ENCODE results near the gene SNRPD1.

DNA sequence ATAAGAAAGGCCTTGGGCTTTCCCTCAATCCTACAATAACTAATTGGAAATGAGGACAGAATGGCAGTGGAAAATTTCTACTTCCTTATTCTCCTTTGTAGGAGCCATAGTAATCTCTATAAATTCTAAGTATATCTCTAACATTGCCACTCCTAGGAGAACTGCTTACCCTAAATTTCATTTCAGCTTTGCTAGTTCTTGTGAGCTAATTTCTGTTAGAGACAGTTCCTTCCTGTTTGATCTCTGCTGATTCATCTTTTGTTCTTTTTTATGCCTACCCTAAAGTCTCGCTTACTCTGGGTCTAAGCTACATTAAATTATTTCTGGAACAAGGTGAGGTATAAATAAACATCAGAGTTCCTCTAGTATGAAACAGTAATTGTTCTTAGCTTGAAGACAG lies 66.7 kb downstream of the SNRPD1 start:
- TF ChIP-seq, protein P1, sequence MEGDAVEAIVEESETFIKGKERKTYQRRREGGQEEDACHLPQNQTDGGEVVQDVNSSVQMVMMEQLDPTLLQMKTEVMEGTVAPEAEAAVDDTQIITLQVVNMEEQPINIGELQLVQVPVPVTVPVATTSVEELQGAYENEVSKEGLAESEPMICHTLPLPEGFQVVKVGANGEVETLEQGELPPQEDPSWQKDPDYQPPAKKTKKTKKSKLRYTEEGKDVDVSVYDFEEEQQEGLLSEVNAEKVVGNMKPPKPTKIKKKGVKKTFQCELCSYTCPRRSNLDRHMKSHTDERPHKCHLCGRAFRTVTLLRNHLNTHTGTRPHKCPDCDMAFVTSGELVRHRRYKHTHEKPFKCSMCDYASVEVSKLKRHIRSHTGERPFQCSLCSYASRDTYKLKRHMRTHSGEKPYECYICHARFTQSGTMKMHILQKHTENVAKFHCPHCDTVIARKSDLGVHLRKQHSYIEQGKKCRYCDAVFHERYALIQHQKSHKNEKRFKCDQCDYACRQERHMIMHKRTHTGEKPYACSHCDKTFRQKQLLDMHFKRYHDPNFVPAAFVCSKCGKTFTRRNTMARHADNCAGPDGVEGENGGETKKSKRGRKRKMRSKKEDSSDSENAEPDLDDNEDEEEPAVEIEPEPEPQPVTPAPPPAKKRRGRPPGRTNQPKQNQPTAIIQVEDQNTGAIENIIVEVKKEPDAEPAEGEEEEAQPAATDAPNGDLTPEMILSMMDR (IDR thresholded peaks at IDR 0.05) = no peak
- TF ChIP-seq POLR2A (IDR thresholded peaks at IDR 0.05) = no peak
